Umbilical cord (tissue), 2 donors: ENCODE data around the gene LMBR1L. TPM values are rescaled to one million over a fixed set of nuclear protein-coding genes. Genes with fewer than 3 reads are reported as not detected.
"Not testable (repeated sequence)": the region's sequence is repeated elsewhere in the genome, so short reads cannot be mapped to it uniquely, and the experiment has no call there.

Source experiments
- DNase-seq: peaks from one replicate; pipeline ENCODE4 v3.0.0-alpha.2; 2015; ENCODE audit warnings: low spot score
- total RNA-seq: library from RNA; depleted of rRNA; stranded (reverse); fragments of >200 nt; gene quantifications from one replicate; pipeline ENCODE4 v1.2.3, GENCODE V29; 2014; ENCODE audit warnings: low replicate concordance; ENCODE audit not compliant: insufficient read depth

LMBR1L gene, protein sequence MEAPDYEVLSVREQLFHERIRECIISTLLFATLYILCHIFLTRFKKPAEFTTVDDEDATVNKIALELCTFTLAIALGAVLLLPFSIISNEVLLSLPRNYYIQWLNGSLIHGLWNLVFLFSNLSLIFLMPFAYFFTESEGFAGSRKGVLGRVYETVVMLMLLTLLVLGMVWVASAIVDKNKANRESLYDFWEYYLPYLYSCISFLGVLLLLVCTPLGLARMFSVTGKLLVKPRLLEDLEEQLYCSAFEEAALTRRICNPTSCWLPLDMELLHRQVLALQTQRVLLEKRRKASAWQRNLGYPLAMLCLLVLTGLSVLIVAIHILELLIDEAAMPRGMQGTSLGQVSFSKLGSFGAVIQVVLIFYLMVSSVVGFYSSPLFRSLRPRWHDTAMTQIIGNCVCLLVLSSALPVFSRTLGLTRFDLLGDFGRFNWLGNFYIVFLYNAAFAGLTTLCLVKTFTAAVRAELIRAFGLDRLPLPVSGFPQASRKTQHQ
- total RNA-seq, result 64.8 TPM

DNA sequence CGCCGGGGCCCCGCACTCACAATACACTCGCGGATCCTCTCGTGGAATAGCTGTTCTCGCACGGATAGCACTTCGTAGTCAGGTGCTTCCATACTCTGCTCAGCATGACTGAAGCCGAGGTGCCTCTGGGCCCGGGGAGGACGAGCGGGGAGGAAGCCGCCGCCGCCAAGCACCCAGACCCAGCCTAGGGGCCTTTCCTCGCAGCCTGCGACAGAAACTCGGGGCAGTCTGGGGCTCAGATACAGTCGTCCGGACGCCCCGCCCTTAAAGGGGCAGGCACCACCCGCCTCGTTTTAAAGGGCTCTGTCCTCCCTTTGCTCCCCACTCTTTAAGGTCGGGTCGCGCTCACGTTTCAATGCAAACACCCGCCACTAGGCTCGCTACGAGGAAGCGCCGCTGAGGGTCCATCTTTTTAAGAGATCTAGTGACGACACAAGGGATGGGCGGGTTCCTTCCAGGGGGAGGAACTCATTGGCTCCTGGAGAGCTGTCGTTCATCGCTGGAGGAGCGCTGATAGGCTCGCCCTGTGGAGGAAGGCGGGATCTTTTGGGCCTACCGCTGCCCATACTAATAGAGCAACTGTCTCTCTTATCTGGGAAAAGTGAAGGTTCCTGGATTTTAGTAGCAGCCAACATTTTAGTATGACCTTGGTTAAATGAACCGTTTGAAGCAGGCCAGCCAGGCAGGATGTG lies at the start of gene LMBR1L:
LMBR1L (minus strand) TSS at position 384 of the 692 bp plus-strand sequence; CDS start at position 92, 292 bp downstream.
- peak; percentile 100 for DNase-seq

DNA sequence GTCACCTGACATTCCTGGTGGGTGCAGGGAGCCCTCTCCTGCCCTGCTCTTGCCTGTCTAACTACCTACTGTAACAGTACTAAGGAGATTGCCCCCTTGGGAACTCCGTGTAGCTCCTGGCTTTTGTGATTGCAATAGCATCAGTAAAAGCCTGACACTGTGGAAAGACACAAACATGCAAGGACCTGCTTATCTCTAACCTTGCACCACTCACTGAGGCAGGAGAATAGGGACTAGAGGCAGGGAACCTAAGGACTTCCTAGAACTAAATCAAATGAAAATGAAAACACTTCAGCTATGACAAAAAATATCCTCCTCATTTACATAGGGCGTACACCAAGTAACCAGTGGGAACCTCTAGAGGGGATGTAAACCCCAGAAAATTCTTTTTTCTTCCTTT lies 49.8 kb upstream of the LMBR1L start:
- no peak for DNase-seq

DNA sequence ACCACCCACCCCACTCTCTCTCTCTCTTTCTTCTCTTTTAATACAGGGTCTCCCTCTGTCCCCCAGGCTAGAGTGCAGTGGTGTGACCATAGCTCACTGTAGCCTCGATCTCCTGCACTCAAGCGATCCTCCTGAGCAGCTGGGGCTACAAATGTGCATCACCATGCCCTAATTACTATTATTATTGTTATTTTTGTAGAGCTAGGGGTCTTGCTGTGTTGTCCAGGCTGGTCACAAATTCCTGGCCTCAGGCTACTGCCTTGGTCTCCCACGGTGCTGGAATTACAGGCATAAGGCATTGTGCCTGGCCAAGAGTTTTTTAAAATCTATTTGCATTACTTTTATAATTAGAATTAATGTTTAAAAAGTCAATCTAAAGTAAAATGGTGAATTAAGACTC lies 43.6 kb upstream of the LMBR1L start:
- no peak for DNase-seq

DNA sequence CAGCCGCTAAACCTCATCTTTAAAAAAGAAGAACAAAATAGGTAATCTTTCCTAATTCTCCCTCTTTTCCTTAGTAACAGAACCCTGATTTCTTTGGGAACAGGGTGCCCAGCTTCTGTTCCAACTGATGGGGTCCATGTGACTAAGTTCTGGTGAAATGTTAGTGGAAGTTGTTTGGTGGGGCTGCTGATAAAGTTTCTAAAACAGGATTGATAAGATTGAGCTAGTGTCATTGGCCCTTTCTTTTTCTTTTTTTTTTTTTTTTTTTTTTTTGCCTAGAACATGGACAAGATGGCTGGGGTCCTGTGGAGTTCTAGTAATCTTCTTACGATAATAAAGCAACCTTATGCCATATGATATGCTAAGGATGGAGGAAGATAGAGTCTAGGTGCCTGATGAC lies 36.7 kb upstream of the LMBR1L start:
- no peak for DNase-seq

DNA sequence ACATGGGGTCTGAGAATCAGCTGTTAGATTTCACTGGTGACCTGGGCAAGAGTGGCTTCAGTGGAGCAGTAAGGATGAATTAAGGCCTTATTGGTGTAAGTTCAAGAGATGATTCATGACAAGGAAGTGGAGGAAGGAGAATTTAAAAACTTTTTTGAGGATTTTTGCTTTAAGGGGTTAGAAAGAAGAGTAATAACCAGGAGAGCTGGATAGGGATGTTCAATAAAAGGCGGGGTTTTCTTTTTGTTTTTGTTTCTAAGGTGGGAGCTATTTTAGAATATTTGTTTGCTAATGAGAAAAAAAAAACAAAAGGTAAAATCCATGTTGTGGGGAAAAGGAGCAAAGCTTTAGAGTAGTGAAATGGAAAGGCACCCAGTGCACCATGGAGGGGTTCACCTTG lies 35.8 kb upstream of the LMBR1L start:
- DNase-seq, result no peak

DNA sequence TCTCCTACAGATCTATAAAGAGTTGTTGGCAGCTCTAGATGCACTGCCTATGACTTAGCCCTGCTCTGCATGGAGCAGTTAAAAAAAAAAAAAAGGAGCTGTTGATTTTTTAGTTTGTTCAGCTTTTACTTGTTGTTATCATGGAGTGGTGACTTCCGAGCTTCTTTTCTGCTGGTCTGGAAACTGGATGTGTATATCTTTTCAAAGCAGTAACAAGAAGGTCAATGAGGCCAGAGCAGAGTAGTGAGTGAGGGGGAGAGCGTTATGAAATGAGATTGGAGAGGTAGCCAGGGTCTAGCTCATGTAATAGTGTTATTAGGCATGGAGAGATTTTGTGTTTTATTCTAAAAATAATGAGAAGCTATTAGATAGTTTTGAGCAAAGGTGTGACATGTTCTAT lies 33.7 kb upstream of the LMBR1L start:
- no peak for DNase-seq

DNA sequence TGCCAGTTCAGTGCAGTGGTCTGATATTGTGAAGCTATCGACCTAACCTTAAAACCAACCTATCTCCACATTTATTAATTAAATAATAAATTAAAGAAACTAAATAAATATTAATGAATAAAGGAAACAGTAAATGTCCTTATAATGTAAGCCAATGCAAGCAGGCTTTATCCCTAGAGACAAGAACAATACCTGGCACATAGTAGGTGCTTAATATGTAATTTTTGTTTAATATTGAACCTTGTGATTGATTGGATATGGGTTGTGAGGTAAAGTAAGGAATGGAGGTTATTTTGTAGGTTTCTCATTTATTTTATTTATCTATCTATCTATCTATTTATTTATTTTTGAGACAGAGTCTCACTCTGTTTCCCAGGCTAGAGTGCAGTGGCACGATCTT lies 28.4 kb upstream of the LMBR1L start:
- no peak for DNase-seq

DNA sequence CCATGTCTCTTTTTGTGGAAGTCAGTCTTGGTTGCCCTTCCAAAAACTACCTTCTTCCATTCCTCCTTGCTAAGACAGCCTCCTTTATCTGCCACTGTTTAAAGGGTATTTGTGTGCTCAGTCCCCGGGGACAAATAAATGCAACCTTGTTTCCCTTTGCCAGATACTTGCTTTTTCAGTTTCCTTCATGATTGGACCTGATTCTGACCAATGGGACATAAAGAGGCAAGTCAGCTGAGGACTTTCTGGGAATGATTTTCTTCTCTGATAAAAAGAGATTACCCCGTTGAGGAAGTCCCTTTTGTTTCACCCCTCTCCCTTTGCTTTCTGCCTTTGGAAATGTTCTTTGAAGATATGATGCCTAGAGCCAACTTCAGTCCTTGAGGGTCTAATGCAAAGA lies 27.9 kb upstream of the LMBR1L start:
- DNase-seq, result no peak

DNA sequence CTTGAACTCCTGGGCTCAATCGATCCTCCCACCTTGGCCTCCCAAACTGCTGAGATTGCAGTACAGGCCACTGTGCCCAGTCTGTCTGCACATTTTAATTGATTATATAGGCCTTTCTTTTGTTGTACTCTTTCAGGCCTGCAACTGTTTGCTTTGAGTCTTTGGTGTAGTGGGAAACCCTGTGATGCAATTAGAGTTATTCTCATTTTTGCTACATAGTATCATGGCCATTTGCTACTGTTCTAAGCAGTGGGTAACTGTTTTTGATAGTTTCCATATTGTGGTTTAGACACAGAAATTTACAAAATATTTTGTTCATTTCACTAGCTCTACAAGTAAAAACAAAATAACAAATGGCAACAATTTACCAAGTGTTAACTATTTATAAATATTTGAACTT lies 26.8 kb upstream of the LMBR1L start:
- no peak for DNase-seq

DNA sequence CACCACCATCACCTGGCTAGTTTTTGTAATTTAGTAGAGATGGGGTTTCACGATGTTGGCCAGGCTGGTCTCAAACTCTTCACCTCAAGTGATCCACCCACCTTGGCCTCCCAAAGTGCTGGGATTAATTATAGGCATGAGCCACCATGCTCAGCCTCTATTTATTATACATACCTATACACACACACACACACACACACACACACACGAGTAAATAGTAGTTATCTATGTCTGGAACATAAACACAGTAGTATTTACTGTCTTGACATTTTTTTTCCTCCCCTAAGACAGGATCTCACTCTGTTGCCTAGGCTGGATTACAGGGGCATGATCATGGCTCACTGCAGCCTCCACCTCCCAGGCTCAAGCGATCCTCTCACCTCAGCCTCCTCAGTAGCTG lies 26.4 kb upstream of the LMBR1L start:
- DNase-seq, result not testable (repeated sequence)

DNA sequence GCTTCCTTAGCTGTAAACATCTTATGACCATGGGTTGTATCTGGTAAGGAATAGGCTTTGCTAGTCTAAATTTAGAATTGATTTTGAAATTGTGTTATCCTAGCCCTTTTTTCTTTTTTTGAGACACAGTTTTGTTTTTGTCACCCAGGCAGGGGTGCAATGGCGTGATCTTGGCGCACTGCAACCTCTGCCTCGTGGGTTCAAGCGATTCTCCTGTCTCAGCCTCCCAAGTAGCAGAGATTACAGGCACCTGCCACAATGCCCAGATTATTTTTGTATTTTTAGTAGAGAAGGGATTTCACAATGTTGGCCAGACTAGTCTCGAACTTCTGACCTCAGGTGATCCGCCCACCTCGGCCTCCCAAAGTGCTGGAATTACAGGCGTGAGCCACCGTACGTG lies 22.9 kb upstream of the LMBR1L start:
- no peak for DNase-seq

DNA sequence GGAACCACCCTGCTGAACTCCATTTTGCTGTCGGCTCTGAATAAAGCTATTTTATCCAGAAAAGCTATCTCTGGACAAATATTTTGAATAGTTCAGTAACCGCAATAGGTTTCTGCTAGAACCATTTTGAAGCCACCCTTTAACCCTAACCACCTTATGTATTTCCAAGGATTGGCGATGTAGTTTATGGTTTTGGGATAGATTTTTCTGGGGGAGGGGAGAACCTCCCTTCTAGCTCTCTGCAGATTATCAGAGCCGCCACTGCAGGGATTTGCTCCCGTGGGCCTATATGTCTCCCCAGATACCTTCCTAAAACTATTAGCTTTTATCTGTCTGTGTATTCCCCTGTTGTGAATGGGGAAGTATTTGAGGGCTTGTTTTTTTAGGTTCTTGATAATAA lies 22.4 kb upstream of the LMBR1L start:
- peak; percentile 35 for DNase-seq

DNA sequence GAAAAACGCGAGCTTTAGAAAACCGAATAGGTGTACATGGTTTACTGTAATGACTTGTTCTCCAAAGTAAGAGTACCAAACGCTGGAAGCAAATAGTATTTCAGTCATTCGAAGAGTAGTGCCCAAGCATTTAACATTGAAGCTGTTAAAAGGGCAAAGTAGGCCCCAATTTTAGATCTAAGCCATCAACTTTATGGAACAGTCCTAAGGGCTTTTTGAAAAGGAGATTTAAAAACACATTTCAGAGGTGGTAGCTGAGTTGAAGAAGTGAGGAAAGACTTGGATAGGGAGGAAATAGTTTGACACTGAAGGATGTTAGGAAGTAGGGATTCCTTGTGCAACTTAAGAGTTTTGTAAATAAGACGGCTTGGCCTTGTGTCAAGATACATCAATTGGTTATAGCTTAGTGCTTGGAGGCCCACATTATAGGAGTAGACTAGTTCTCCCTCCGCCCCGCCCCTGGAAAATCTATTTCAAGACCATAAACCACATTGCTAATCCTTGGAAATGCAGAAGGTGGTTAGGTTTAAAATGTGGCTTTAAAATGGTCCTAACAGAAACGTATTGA lies 21.3 kb upstream of the LMBR1L start:
- DNase-seq, result peak; percentile 52

DNA sequence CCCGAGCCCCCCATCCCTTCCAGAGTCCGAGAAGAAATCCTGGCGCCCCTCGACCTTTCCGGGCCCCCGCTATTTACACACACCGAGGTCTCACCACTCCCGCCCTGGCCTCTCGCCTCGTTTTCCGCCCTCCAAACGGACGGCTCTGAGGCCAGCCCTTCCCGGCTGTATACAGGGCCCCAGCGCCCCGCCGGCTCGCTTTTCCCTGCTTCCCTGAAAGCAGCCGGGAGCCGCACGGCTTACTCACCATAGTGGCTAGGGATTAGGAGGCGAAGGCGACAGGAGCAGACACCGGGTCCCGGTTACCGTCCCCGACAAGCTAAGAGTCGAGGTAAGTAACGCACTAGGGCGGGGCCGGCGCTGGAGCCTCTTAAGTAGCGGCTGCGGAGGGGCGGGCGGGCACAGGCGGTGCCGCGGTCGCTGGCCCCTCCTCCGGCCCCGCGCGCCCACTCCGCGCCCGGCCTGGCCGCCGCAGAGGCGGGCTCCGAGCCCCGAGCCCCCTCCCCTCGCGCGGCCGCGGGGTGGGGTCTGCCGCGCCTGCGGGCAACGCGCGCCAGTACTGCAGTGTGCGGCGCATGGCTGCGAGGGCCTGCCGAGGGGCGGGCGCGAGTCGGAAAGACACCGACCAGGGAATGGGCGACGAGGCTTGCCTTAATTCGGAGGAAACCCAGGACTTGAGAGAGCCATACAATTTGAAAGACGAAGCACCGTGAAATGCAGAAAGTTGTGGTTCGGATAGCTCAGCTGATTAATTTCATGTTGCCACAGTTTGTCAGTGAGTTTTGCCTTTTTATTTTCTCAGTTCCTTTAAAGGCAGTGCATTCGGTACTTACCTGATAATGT lies 20.6 kb upstream of the LMBR1L start, which contains the start of gene TUBA1B:
TUBA1B (minus strand) TSS at position 345 of the 843 bp plus-strand sequence; CDS start at position 250, 95 bp downstream.
- peak; percentile 95 for DNase-seq

DNA sequence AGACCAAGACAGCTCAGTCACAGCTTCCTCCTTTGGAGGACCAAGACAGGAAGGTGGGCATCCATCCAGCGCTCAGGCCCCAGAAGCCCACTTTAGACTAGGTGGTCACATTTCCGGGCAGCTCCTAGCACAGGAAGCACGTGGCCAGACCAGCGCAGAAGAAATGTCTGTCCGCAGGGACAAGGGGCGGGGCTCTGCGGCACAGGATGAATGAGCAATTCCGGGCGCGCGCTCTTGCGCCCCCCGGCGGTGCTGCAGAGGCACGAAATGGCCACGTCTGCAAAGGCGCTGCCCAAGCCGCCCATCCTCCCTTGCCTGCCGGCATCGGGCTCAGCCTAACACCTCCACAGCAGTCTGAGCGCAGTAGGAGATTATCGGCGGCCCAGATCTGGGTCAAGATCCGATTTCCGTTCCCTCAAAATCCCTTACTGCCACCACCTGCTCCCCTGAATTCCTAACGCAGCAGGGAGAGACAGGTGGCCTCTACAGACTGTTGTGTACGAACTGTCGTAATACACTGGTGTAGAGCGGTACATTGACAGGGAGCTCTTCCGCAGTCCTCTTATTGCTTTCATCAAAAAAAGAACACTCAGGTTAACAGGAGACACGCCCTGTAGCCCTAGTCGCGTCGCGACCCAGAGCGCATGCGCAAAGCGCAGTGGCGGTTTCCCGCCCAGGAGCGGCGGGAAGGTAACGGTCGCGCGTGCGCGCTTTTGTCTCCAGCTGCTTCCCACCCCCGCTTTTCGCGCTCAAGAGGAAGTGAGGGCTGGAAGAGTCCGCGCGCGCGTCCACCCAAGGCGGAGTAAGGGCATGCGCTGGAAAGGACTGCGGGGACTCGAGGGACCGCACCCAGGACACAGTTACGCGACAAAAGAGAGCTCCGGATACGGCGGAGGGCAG lies 19.8 kb upstream of the LMBR1L start:
- peak; percentile 97 for DNase-seq

DNA sequence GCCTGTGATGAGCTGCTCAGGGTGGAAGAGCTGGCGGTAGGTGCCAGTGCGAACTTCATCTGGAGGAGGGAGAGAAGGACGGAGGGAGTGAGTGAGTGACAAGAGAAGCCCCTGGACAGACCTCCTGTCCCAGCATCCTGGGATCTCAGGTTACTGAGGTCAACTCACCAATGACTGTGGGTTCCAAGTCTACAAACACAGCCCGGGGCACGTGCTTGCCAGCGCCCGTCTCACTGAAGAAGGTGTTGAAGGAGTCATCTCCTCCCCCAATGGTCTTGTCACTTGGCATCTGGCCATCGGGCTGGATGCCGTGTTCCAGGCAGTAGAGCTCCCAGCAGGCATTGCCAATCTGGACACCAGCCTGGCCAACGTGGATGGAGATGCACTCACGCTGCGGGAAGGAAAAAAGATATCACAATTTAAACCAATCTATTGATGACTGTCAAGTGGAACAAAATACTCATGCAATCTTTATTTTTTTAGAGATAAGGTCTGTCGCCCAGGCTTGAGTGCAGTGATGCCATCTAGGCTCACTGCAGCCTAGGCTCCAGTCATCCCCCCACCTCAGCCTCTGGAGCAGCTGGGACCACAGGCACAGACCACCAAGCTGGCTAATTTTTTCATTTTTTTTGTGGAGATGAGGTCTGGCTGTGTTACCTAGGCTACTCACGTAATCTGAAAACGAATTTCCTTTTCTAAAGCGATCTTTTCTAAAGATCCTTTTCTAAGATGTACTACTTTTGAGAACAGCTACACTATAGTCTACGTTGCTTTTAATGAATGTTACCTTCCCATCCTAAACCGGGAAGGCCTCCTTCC lies 18.9 kb upstream of the LMBR1L start:
- no peak for DNase-seq

DNA sequence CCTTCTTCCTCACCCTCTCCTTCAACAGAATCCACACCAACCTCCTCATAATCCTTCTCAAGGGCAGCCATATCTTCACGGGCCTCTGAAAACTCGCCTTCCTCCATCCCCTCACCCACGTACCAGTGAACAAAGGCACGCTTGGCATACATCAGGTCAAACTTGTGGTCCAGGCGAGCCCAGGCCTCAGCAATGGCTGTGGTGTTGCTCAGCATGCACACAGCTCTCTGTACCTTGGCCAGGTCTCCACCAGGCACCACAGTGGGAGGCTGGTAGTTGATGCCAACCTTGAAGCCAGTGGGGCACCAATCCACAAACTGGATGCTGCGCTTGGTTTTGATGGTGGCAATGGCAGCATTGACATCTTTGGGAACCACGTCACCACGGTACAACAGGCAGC lies 17.3 kb upstream of the LMBR1L start:
- not testable (repeated sequence) for DNase-seq

DNA sequence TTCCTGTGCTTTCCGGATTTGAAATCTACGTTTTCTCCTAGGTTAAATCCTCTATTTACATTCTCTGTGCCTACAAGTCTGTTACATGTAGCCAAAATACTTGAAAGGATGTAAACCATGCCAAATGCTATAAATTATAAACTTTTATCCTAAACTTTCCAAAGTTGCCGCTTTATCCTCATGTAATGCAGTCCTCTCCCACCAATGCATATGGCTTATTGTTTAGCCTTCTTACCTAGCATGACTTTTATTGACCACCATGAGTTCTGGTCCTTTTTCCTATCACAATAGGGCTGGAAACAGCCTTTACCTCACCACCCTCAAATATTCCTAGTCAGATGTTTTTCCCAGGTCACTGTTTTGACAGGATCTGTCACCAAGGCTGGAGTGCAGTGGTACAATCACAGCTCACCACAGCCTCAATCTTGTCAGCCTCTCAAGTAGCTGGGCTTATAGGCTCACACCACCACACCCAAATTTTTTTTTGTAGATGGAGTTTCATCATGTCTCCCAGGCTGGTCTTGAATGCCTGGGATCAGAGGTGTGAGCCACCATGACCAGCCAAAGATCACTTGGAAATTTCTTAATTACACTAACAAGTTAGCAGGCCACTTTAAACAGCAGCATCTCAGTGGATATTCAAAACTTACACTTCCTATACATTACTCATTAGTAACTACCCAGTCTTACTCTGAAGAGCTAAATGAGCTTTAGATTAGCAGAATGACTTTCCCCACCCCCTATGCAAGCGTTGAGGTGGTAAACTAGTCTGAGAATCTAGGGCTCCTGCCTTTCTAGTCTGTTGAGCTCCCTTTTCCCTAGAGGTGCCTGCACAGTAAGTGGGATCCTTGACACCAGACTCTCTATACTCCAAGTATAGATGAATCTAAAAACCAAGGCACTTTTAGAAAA lies 16.5 kb upstream of the LMBR1L start:
- no peak for DNase-seq
